ENCODE data around the gene CDC42SE1. TPM values are rescaled to one million over a fixed set of nuclear protein-coding genes. Genes with fewer than 3 reads are reported as not detected.

CDC42SE1 gene
- polyA plus RNA-seq, 3 donors = 62.1 to 302 (median 75.7) TPM

DNA sequence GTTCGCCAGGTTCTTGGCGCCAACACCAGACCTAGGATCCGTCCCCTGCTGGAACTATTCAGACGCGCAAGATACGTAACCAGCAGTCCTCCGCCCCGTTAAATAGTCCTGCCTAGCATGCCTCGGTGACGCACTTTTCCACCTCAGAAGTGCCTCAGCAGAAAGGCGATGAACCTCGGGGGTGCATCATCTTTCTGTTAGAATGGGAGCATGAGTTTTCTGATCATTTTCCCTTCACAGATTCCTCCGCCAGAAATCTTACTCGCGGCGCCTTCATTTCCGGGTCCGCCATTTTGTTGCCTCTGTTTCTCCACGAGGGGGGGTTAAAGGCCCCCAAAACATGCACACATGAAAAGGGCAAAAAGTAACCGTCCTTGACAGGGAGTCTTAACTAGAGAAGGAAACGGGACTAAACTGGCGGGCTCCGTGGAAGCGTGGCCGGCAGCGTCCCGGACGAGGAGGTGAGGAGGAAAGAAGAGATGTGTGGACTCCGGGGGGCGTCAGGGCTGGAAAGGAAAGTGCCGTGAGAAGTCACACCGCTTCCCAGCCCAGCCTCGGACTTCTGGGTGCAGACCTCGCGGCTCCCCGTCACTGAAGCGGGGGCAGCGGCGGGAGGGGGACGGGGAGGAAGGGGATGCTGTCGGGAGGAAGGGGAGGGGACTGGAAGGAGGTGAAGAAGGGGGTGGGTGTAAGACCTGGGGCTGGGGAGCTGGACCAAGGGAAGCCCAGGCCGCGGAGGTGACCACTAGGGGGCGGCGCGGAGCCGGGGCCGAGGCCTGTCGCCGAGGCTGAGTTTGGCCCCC lies 11.3 kb upstream of the CDC42SE1 start, which contains the start of gene GABPB2:
TSS of gene GABPB2 (plus strand) at position 288 of the 803 bp plus-strand sequence. CDS start 17,429 bp downstream, outside the sequence.
- Mint-ChIP-seq H3K27ac (peak within 1 kb of the TSS; percentile 99 to 100 (median 99)), H3K36me3 (peaks cover 8 to 29% of the 10 kb centered on the region in 2 donors), H3K9me3 (no peaks in the 10 kb centered on the region), H3K4me3 (peak within 1 kb of the TSS; percentile 100), H3K27me3 (ENCODE audit: low read depth in 3 of 3) (no peaks in the 10 kb centered on the region), H3K4me1 (peaks cover 8% of the 10 kb centered on the region)
- H4K20me1 ChIP-seq (ENCODE audit: insufficient read depth, low read length) = no peaks in the 10 kb centered on the region
- no peaks in the 10 kb centered on the region for H3K27me3 ChIP-seq (ENCODE audit: control insufficient read depth in 2 of 2, insufficient read depth in 2 of 2, low read length in 2 of 2)
- peak within 1 kb of the TSS; percentile 90 for H3K9ac ChIP-seq (ENCODE audit: insufficient read depth, low read length, poor library complexity, severe bottlenecking)
- H3K36me3 ChIP-seq (replicated peaks in 1 of 2; ENCODE audit: control insufficient read depth in 1 of 2, insufficient read depth in 2 of 2, low read length in 2 of 2) = no peaks in the 10 kb centered on the region
- H3K4me1 ChIP-seq (ENCODE audit: control insufficient read depth in 1 of 2, insufficient read depth in 2 of 2, low read length in 2 of 2) = peaks cover 15 to 23% of the 10 kb centered on the region in 2 donors
- WGBS (ENCODE audit: insufficient coverage) = 0% methylated on average over 31 of the region's 50 CpGs
- no peaks in the 10 kb centered on the region for H3K9me3 ChIP-seq (replicated peaks in 1 of 2; ENCODE audit: control insufficient read depth in 1 of 2, insufficient read depth in 1 of 2, low read length in 2 of 2)
- peak within 1 kb of the TSS; percentile 75 to 100 (median 94) for H3K4me3 ChIP-seq (replicated peaks in 1 of 3; ENCODE audit: low read depth in 2 of 3, low read length in 3 of 3)
- H3K4me2 ChIP-seq (replicated peaks; ENCODE audit: extremely low read depth, low read length, poor library complexity, severe bottlenecking) = peak within 1 kb of the TSS; percentile 85
- peak within 1 kb of the TSS; percentile 99 for H2AFZ ChIP-seq (ENCODE audit: insufficient read depth, low read depth, low read length, poor library complexity, severe bottlenecking)
- peak; percentile 82 to 87 (median 83) for DNase-seq
- H3K27ac ChIP-seq (ENCODE audit: low read depth in 1 of 2, low read length in 2 of 2) = peak within 1 kb of the TSS; percentile 78 to 95
- intact Hi-C loops (cut with micrococcal nuclease) = no loop called here
- peaks cover 19% of the 10 kb centered on the region for H3K79me2 ChIP-seq (ENCODE audit: insufficient read depth, low read length)
- TF ChIP-seq, protein P1, sequence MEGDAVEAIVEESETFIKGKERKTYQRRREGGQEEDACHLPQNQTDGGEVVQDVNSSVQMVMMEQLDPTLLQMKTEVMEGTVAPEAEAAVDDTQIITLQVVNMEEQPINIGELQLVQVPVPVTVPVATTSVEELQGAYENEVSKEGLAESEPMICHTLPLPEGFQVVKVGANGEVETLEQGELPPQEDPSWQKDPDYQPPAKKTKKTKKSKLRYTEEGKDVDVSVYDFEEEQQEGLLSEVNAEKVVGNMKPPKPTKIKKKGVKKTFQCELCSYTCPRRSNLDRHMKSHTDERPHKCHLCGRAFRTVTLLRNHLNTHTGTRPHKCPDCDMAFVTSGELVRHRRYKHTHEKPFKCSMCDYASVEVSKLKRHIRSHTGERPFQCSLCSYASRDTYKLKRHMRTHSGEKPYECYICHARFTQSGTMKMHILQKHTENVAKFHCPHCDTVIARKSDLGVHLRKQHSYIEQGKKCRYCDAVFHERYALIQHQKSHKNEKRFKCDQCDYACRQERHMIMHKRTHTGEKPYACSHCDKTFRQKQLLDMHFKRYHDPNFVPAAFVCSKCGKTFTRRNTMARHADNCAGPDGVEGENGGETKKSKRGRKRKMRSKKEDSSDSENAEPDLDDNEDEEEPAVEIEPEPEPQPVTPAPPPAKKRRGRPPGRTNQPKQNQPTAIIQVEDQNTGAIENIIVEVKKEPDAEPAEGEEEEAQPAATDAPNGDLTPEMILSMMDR (IDR thresholded peaks at IDR 0.05) = peak; percentile 96

DNA sequence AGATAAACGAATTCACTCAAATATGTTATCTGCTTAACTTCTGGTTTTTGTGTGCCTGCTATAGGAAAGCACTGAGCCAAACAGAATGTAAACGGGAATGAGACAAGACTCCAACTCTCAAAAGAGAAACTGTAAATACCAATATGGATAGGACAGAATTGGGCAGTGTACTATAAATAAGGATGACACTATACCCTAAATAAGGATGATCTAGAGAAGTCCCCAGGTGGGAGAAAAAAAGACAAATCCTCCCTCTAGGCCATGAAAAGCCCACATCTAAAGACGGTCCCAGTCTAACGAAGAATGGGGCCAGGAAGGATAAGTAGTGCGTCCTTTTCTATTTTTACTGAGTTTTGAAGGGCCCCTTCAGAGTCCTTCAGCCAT lies 9.7 kb upstream of the CDC42SE1 start:
- Histone ChIP-seq H3K4me1 (ENCODE audit: control insufficient read depth in 1 of 2, insufficient read depth in 2 of 2, low read length in 2 of 2) (peaks cover 15 to 23% of the 10 kb centered on the region in 2 donors), H3K9ac (ENCODE audit: insufficient read depth, low read length, poor library complexity, severe bottlenecking) (no peak overlapping the region), H4K20me1 (ENCODE audit: insufficient read depth, low read length) (no peaks in the 10 kb centered on the region), H3K4me3 (replicated peaks in 1 of 3; ENCODE audit: low read depth in 2 of 3, low read length in 3 of 3) (no peak overlapping the region), H3K27me3 (ENCODE audit: control insufficient read depth in 2 of 2, insufficient read depth in 2 of 2, low read length in 2 of 2) (no peaks in the 10 kb centered on the region), H3K79me2 (ENCODE audit: insufficient read depth, low read length) (peaks cover 19% of the 10 kb centered on the region), H3K27ac (ENCODE audit: low read depth in 1 of 2, low read length in 2 of 2) (no peak overlapping the region), H2AFZ (ENCODE audit: insufficient read depth, low read depth, low read length, poor library complexity, severe bottlenecking) (no peak overlapping the region), H3K36me3 (replicated peaks in 1 of 2; ENCODE audit: control insufficient read depth in 1 of 2, insufficient read depth in 2 of 2, low read length in 2 of 2) (no peaks in the 10 kb centered on the region), H3K4me2 (replicated peaks; ENCODE audit: extremely low read depth, low read length, poor library complexity, severe bottlenecking) (no peak overlapping the region), H3K9me3 (replicated peaks in 1 of 2; ENCODE audit: control insufficient read depth in 1 of 2, insufficient read depth in 1 of 2, low read length in 2 of 2) (no peaks in the 10 kb centered on the region)
- Mint-ChIP-seq H3K27me3 (ENCODE audit: low read depth in 3 of 3) (no peaks in the 10 kb centered on the region), H3K4me3 (no peak overlapping the region), H3K9me3 (no peaks in the 10 kb centered on the region), H3K27ac (no peak overlapping the region), H3K36me3 (peaks cover 4 to 14% of the 10 kb centered on the region in 2 donors), H3K4me1 (peaks cover 8% of the 10 kb centered on the region)
- 100% methylated on average over 1 of the region's 5 CpGs for WGBS (ENCODE audit: insufficient coverage)
- no peak for DNase-seq
- TF ChIP-seq, protein P1 (IDR thresholded peaks at IDR 0.05) = no peak
- intact Hi-C loops (cut with micrococcal nuclease) = no loop called here
